ENCODE measurements around the gene HMX1. TPM values are rescaled to one million over a fixed set of nuclear protein-coding genes. Genes with fewer than 3 reads are reported as not detected.

Gene HMX1
- total and polyA plus RNA-seq, 10 of the 15 experiments (the other 5 are each of a cell fraction or from before 2014, with no cell fraction given), result not detected

- BruUV-seq (replicated peaks), result no TSS peak
- Histone ChIP-seq H3K27ac (ENCODE audit: control insufficient read depth, insufficient read depth) (no peak overlapping the region), H3K27me3 (replicated peaks in 1 of 2; ENCODE audit: control insufficient read depth in 2 of 2, insufficient read depth in 2 of 2, low read length in 1 of 2) (no peaks in the 10 kb centered on the region; a peak in 1 of 4 replicates), H3K4me2 (ENCODE audit: control insufficient read depth, insufficient read depth) (no peak overlapping the region), H3K9ac (ENCODE audit: control insufficient read depth, insufficient read depth, low read length) (no peak overlapping the region), H4K20me1 (ENCODE audit: control insufficient read depth, insufficient read depth) (no peaks in the 10 kb centered on the region), H3K79me2 (ENCODE audit: control insufficient read depth, insufficient read depth, low read length) (no peaks in the 10 kb centered on the region), H2AFZ (ENCODE audit: control insufficient read depth, low read depth, low read length) (no peak overlapping the region), H3K36me3 (ENCODE audit: control insufficient read depth in 2 of 2, insufficient read depth in 2 of 2, low read length in 1 of 2) (no peaks in the 10 kb centered on the region), H3K4me3 (no peak overlapping the region), H3K9me3 (replicated peaks; ENCODE audit: control insufficient read depth, insufficient read depth, low read length) (no peaks in the 10 kb centered on the region), H3K4me1 (ENCODE audit: control insufficient read depth, insufficient read depth, low read length) (no peaks in the 10 kb centered on the region)
- no peak for TF ChIP-seq FOXK2 (IDR thresholded peaks at IDR 0.05)
- in situ Hi-C loops (cut with MboI), result no loop called here
- intact Hi-C loops (cut with micrococcal nuclease; ENCODE audit: unreplicated experiment), result no loop called here
- SMC1A ChIA-PET (ENCODE audit: uncharacterized antibody, unreplicated experiment), result no interaction called here
- no peak for ATAC-seq
- POLR2A ChIA-PET, result no interaction called here
- 44% methylated on average over 19 of the region's 19 CpGs for WGBS (ENCODE audit: insufficient coverage, insufficient replicate concordance, low lambda C conversion rate, missing lambda C conversion rate)
- FAIRE-seq, result no peak
- CTCF ChIA-PET, result no interaction called here
- RAD21 ChIA-PET (ENCODE audit: unreplicated experiment), result no interaction called here
- DNase-seq (ENCODE audit: low read depth, low spot score), result no peak
These were observed 34.3 kb downstream of the HMX1 start for GRCh38 chr4:8837181-8837841.

GRCh38 chr4:8836664-8837171 lies 34.9 kb downstream of the HMX1 start:
- BruUV-seq (replicated peaks), result no TSS peak
- DNase-seq (ENCODE audit: low read depth, low spot score), result no peak

More at GRCh38 chr4:8836664-8837171, 34.9 kb downstream of the HMX1 start:
- no peak overlapping the region for H3K4me3 ChIP-seq
- no peak overlapping the region for H3K4me2 ChIP-seq (ENCODE audit: control insufficient read depth, insufficient read depth)
- no peaks in the 10 kb centered on the region for H3K4me1 ChIP-seq (ENCODE audit: control insufficient read depth, insufficient read depth, low read length)
- no peak overlapping the region for H3K9ac ChIP-seq (ENCODE audit: control insufficient read depth, insufficient read depth, low read length)
- ChIA-PET SMC1A (ENCODE audit: uncharacterized antibody, unreplicated experiment) (no interaction called here), POLR2A (no interaction called here), CTCF (no interaction called here), RAD21 (ENCODE audit: unreplicated experiment) (no interaction called here)
- H3K79me2 ChIP-seq (ENCODE audit: control insufficient read depth, insufficient read depth, low read length), result no peaks in the 10 kb centered on the region
- no peak overlapping the region for H2AFZ ChIP-seq (ENCODE audit: control insufficient read depth, low read depth, low read length)
- TF ChIP-seq JUNB (IDR thresholded peaks at IDR 0.05) (no peak), CBFB (IDR thresholded peaks at IDR 0.05; ENCODE audit: low read depth) (no peak), CUX1 (IDR thresholded peaks at IDR 0.05; ENCODE audit: insufficient replicate concordance, low read depth, low read length) (no peak)
- no peaks in the 10 kb centered on the region for H3K9me3 ChIP-seq (replicated peaks; ENCODE audit: control insufficient read depth, insufficient read depth, low read length)
- intact Hi-C loops (cut with micrococcal nuclease; ENCODE audit: unreplicated experiment), result no loop called here
- H4K20me1 ChIP-seq (ENCODE audit: control insufficient read depth, insufficient read depth), result no peaks in the 10 kb centered on the region
- FAIRE-seq, result no peak
- no peaks in the 10 kb centered on the region; a peak in 1 of 4 replicates for H3K27me3 ChIP-seq (replicated peaks in 1 of 2; ENCODE audit: control insufficient read depth in 2 of 2, insufficient read depth in 2 of 2, low read length in 1 of 2)
- 61% methylated on average over 18 of the region's 18 CpGs for WGBS (ENCODE audit: insufficient coverage, insufficient replicate concordance, low lambda C conversion rate, missing lambda C conversion rate)
- ATAC-seq, result no peak
- in situ Hi-C loops (cut with MboI), result no loop called here
- H3K27ac ChIP-seq (ENCODE audit: control insufficient read depth, insufficient read depth), result no peak overlapping the region
- H3K36me3 ChIP-seq (ENCODE audit: control insufficient read depth in 2 of 2, insufficient read depth in 2 of 2, low read length in 1 of 2), result no peaks in the 10 kb centered on the region
